Neural cell (in vitro differentiated cells): Measurements from ENCODE around the gene CAMK2G. TPM values are rescaled to one million over a fixed set of nuclear protein-coding genes. Genes with fewer than 3 reads are reported as not detected.
A peak's percentile ranks its signal among the peaks of the same experiment; 100 is the strongest.
"Not testable (repeated sequence)": the region's sequence is repeated elsewhere in the genome, so short reads cannot be mapped to it uniquely, and the experiment has no call there.

ENCODE experiments used
- H2AFZ ChIP-seq: fragments of 200-600, 300-800 bp; sonication (generic), shearing (Covaris generic); 2 replicates; pipeline ENCODE4 v1.6.0; 2014; ENCODE audit warnings: low read depth, mild to moderate bottlenecking, antibody characterized with exemption, low read length, moderate library complexity
- H3F3A ChIP-seq: fragments of 200-600 bp; shearing (Covaris generic); 2 replicates; pipeline ENCODE4 v1.6.1; 2016; ENCODE audit warnings: mild to moderate bottlenecking, moderate library complexity, mixed read lengths, antibody characterized with exemption, low read length; ENCODE audit not compliant: insufficient read depth, poor library complexity, severe bottlenecking
- H3K27ac ChIP-seq: fragments of 200-600, 300-800 bp; sonication (generic), shearing (Covaris generic); 2 replicates; pipeline ENCODE4 v1.5.1; 2014; ENCODE audit warnings: mild to moderate bottlenecking, low read length, moderate library complexity
- H3K27me3 ChIP-seq: fragments of 300-800, 200-600 bp; sonication (generic), shearing (Covaris generic); 2 replicates; pipeline ENCODE4 v1.6.0; 2014; ENCODE audit warnings: mild to moderate bottlenecking, low read depth, low read length, moderate library complexity; ENCODE audit not compliant: insufficient read depth
- H3K36me3 ChIP-seq: fragments of 300-800, 200-600 bp; sonication (generic), shearing (Covaris generic); 2 replicates; pipeline ENCODE4 v1.5.1; 2014; ENCODE audit warnings: mild to moderate bottlenecking, antibody characterized with exemption, low read length, moderate library complexity; ENCODE audit not compliant: insufficient read depth
- H3K4me2 ChIP-seq: fragments of 300-800, 200-600 bp; sonication (generic), shearing (Covaris generic); 2 replicates; pipeline ENCODE4 v1.6.0; 2014; ENCODE audit warnings: mild to moderate bottlenecking, low read length
- H3K4me3 ChIP-seq: fragments of 300-800, 200-600 bp; sonication (generic), shearing (Covaris generic); 2 replicates; pipeline ENCODE4 v1.5.1; 2014; ENCODE audit warnings: mild to moderate bottlenecking, low read length, moderate library complexity
- H3K79me2 ChIP-seq: fragments of 200-600 bp; shearing (Covaris generic); replicated peaks from 2 replicates; pipeline ENCODE4 v1.6.0; 2014; ENCODE audit warnings: mild to moderate bottlenecking, low read length, moderate library complexity; ENCODE audit not compliant: insufficient read depth
- H3K9ac ChIP-seq: fragments of 300-800, 200-600 bp; sonication (generic), shearing (Covaris generic); 2 replicates; pipeline ENCODE4 v1.6.1; 2016; ENCODE audit warnings: mild to moderate bottlenecking, low read length, mixed read lengths
- H3K9me2 ChIP-seq: fragments of 200-600 bp; shearing (Covaris generic); 2 replicates; pipeline ENCODE4 v1.6.1; 2016; ENCODE audit warnings: mild to moderate bottlenecking, low read length, mixed read lengths; ENCODE audit not compliant: insufficient read depth
- H3K9me3 ChIP-seq: fragments of 200-600, 300-800 bp; sonication (generic), shearing (Covaris generic); 2 replicates; pipeline ENCODE4 v1.6.1; 2016; ENCODE audit warnings: mild to moderate bottlenecking, mixed run types, low read length, moderate library complexity, mixed read lengths
- H4K20me1 ChIP-seq: fragments of 200-600 bp; shearing (Covaris generic); 2 replicates; pipeline ENCODE4 v1.6.1; 2016; ENCODE audit warnings: mild to moderate bottlenecking, mixed run types; ENCODE audit not compliant: insufficient read depth
- CTCF ChIP-seq: fragments of 450-650 bp; IDR thresholded peaks from 2 replicates; pipeline ENCODE4 v1.5.1; 2014; ENCODE audit warnings: antibody characterized with exemption, mild to moderate bottlenecking, moderate library complexity; ENCODE audit not compliant: poor library complexity, severe bottlenecking
- EP300 ChIP-seq: fragments of 450-650 bp; conservative IDR thresholded peaks from 2 replicates; pipeline ENCODE4 v1.6.1; 2014; ENCODE audit warnings: antibody characterized with exemption, mild to moderate bottlenecking, moderate library complexity; ENCODE audit not compliant: poor library complexity, severe bottlenecking
- EZH2 ChIP-seq: fragments of 200-600, 300-800 bp; shearing (Covaris generic), sonication (generic); IDR thresholded peaks from 2 replicates; pipeline ENCODE4 v1.6.1; 2014; ENCODE audit warnings: antibody characterized with exemption, low read length, borderline replicate concordance, mild to moderate bottlenecking; ENCODE audit not compliant: insufficient read depth, poor library complexity, severe bottlenecking
- MXI1 ChIP-seq: fragments of 450-650 bp; conservative IDR thresholded peaks from 2 replicates; pipeline ENCODE4 v1.6.1; 2014; ENCODE audit warnings: antibody characterized with exemption, mild to moderate bottlenecking; ENCODE audit not compliant: poor library complexity, severe bottlenecking
- POLR2AphosphoS5 ChIP-seq: IDR thresholded peaks from 2 replicates; pipeline ENCODE4 v1.6.1; 2012
- RAD21 ChIP-seq: fragments of 450-650 bp; conservative IDR thresholded peaks from 2 replicates; pipeline ENCODE4 v1.6.1; 2014; ENCODE audit warnings: antibody characterized with exemption, mild to moderate bottlenecking, moderate library complexity
- REST ChIP-seq: IDR thresholded peaks from 2 replicates; pipeline ENCODE4 v1.6.1; 2012; ENCODE audit warnings: borderline replicate concordance
- SMC3 ChIP-seq: fragments of 450-650 bp; conservative IDR thresholded peaks from 2 replicates; pipeline ENCODE4 v1.6.1; 2014; ENCODE audit warnings: antibody characterized with exemption, mild to moderate bottlenecking, moderate library complexity; ENCODE audit not compliant: poor library complexity
- TAF1 ChIP-seq: IDR thresholded peaks from 2 replicates; pipeline ENCODE4 v1.6.1; 2012; ENCODE audit warnings: low read depth
- polyA plus RNA-seq: library from polyadenylated mRNA; depleted of rRNA; stranded (reverse); fragments of >200 nt; gene quantifications from 2 replicates; pipeline ENCODE4 v1.2.3, GENCODE V29; 2014

CAMK2G gene
- polyA plus RNA-seq, 1 donor from 2014 or later, result 55.4 TPM

GRCh38 chr10:73788864-73789658 lies 85.3 kb downstream of the CAMK2G start:
- H3K27ac ChIP-seq, result no peak overlapping the region
- H3K36me3 ChIP-seq, result no peaks in the 10 kb centered on the region

GRCh38 chr10:73787031-73787800 lies 87.1 kb downstream of the CAMK2G start:
- not testable (repeated sequence) for H4K20me1 ChIP-seq, H3K27me3 ChIP-seq, H3K9me3 ChIP-seq, H3K9ac ChIP-seq, H3K36me3 ChIP-seq, H2AFZ ChIP-seq, H3K9me2 ChIP-seq, H3F3A ChIP-seq, H3K27ac ChIP-seq
- Histone ChIP-seq H3K79me2 (peaks cover 46% of the 10 kb centered on the region), H3K4me3 (peak overlapping the region; percentile 90), H3K4me2 (peak overlapping the region; percentile 2)

More at GRCh38 chr10:73788864-73789658, 85.3 kb downstream of the CAMK2G start:
- Histone ChIP-seq H3F3A (no peaks in the 10 kb centered on the region), H3K9me2 (no peaks in the 10 kb centered on the region), H3K9ac (no peak overlapping the region), H3K9me3 (no peaks in the 10 kb centered on the region), H4K20me1 (peaks cover 3% of the 10 kb centered on the region), H3K79me2 (peaks cover 29% of the 10 kb centered on the region), H3K4me2 (no peak overlapping the region), H3K4me3 (no peak overlapping the region), H3K27me3 (no peaks in the 10 kb centered on the region), H2AFZ (no peak overlapping the region)
- no peak for TF ChIP-seq REST
- TF ChIP-seq EP300, result no peak
- TF ChIP-seq TAF1, result no peak
- TF ChIP-seq EZH2, result no peak
- no peak for TF ChIP-seq RAD21
- TF ChIP-seq SMC3, result no peak
- no peak for TF ChIP-seq POLR2AphosphoS5
- TF ChIP-seq CTCF, result no peak
- TF ChIP-seq MXI1, result no peak
